ENCODE results near the gene CEMIP. TPM values are rescaled to one million over a fixed set of nuclear protein-coding genes. Genes with fewer than 3 reads are reported as not detected.

Gene CEMIP
- total RNA-seq, 4 donors from 2014 or later: 0.27 to 0.32 TPM; not detected in 2

- 90 to 96% methylated on average over 5 to 20 of the region's 20 CpGs for WGBS, 2 donors (ENCODE audit: low coverage in 1 of 2)
- no peaks in the 10 kb centered on the region for H3K9me3 ChIP-seq
- intact Hi-C loops (cut with DNase I; ENCODE audit: low total_unique reads): loop anchor here (5.0 kb wide), 1 partner anchor 405 kb away; no protein-coding TSS in a partner anchor
- H3K36me3 ChIP-seq: no peaks in the 10 kb centered on the region
- H3K27me3 ChIP-seq: no peaks in the 10 kb centered on the region
- H3K4me3 ChIP-seq: no peak overlapping the region
- no peak overlapping the region for H3K27ac ChIP-seq
- in situ Hi-C loops (cut with MboI; ENCODE audit: low pct_ligation_motif_present in 1 of 4, low pct_unique_long_range_greater_than_20kb in 1 of 4, low sequenced_read_pairs in 3 of 4): no loop called here
- TF ChIP-seq POLR2AphosphoS5 (IDR thresholded peaks at IDR 0.05) (no peak), EP300 (IDR thresholded peaks at IDR 0.05; ENCODE audit: low read depth) (no peak), POLR2A (IDR thresholded peaks at IDR 0.05) (no peak), CTCF (IDR thresholded peaks at IDR 0.05) (no peak)
- no peak for DNase-seq
- no peaks in the 10 kb centered on the region for H3K4me1 ChIP-seq
These were observed 142.7 kb downstream of the CEMIP start for GRCh38 chr15:80921736-80922410.

- WGBS, 2 donors (ENCODE audit: low coverage in 1 of 2): 94 to 96% methylated on average over 4 to 6 of the region's 6 CpGs
These were observed 144.5 kb downstream of the CEMIP start for GRCh38 chr15:80923668-80924067.

GRCh38 chr15:80924278-80924677 lies 145.1 kb downstream of the CEMIP start:
- DNase-seq: no peak
- intact Hi-C loops (cut with DNase I; ENCODE audit: low total_unique reads) (loop anchor here (5.0 kb wide), 1 partner anchor 403 kb away; no protein-coding TSS in a partner anchor), in situ Hi-C loops (cut with MboI; ENCODE audit: low pct_ligation_motif_present in 1 of 4, low pct_unique_long_range_greater_than_20kb in 1 of 4, low sequenced_read_pairs in 3 of 4) (no loop called here)
- H3K27ac ChIP-seq: no peak overlapping the region
- no peak for TF ChIP-seq EP300 (IDR thresholded peaks at IDR 0.05; ENCODE audit: low read depth)
- TF ChIP-seq POLR2A (IDR thresholded peaks at IDR 0.05): no peak
- no peak for TF ChIP-seq POLR2AphosphoS5 (IDR thresholded peaks at IDR 0.05)
- no peak for TF ChIP-seq CTCF (IDR thresholded peaks at IDR 0.05)
- no peak overlapping the region for H3K4me3 ChIP-seq
- H3K36me3 ChIP-seq: no peaks in the 10 kb centered on the region
- H3K9me3 ChIP-seq: no peaks in the 10 kb centered on the region
- H3K27me3 ChIP-seq: no peaks in the 10 kb centered on the region
- WGBS, 2 donors (ENCODE audit: low coverage in 1 of 2): 89 to 100% methylated on average over 2 to 4 of the region's 4 CpGs
- H3K4me1 ChIP-seq: no peaks in the 10 kb centered on the region

More at GRCh38 chr15:80923668-80924067, 144.5 kb downstream of the CEMIP start:
- no peak for TF ChIP-seq POLR2A (IDR thresholded peaks at IDR 0.05)
- no peak for TF ChIP-seq CTCF (IDR thresholded peaks at IDR 0.05)
- no peak for TF ChIP-seq POLR2AphosphoS5 (IDR thresholded peaks at IDR 0.05)
- no peak for TF ChIP-seq EP300 (IDR thresholded peaks at IDR 0.05; ENCODE audit: low read depth)
- intact Hi-C loops (cut with DNase I; ENCODE audit: low total_unique reads): loop anchor here (5.0 kb wide), 1 partner anchor 404 kb away; no protein-coding TSS in a partner anchor
- Histone ChIP-seq H3K27me3 (no peaks in the 10 kb centered on the region), H3K4me3 (no peak overlapping the region), H3K36me3 (no peaks in the 10 kb centered on the region), H3K4me1 (no peaks in the 10 kb centered on the region), H3K27ac (no peak overlapping the region), H3K9me3 (no peaks in the 10 kb centered on the region)
- in situ Hi-C loops (cut with MboI; ENCODE audit: low pct_ligation_motif_present in 1 of 4, low pct_unique_long_range_greater_than_20kb in 1 of 4, low sequenced_read_pairs in 3 of 4): no loop called here
- no peak for DNase-seq

- intact Hi-C loops (cut with DNase I; ENCODE audit: low total_unique reads) (no loop called here), in situ Hi-C loops (cut with MboI; ENCODE audit: low pct_ligation_motif_present in 1 of 4, low pct_unique_long_range_greater_than_20kb in 1 of 4, low sequenced_read_pairs in 3 of 4) (no loop called here)
- H3K36me3 ChIP-seq: no peaks in the 10 kb centered on the region
- TF ChIP-seq POLR2A (IDR thresholded peaks at IDR 0.05) (no peak), CTCF (IDR thresholded peaks at IDR 0.05) (no peak), POLR2AphosphoS5 (IDR thresholded peaks at IDR 0.05) (no peak), EP300 (IDR thresholded peaks at IDR 0.05; ENCODE audit: low read depth) (no peak)
- H3K9me3 ChIP-seq: no peaks in the 10 kb centered on the region
- no peaks in the 10 kb centered on the region for H3K4me1 ChIP-seq
- H3K27ac ChIP-seq: no peak overlapping the region
- no peaks in the 10 kb centered on the region for H3K27me3 ChIP-seq
- WGBS, 2 donors (ENCODE audit: low coverage in 1 of 2): 89 to 91% methylated on average over 2 to 13 of the region's 17 CpGs
- no peak for DNase-seq
- H3K4me3 ChIP-seq: no peak overlapping the region
These were observed 146.5 kb downstream of the CEMIP start for GRCh38 chr15:80925597-80926059.

Data from transverse colon (tissue), 4 donors.